HG03432 (cell line): ENCODE measurements around the gene FCAMR.

Experiments
- ATAC-seq: cut with Tn5 transposase; IDR thresholded peaks from one replicate; pipeline ENCODE4 v1.9.1; 2021; ENCODE audit warnings: mild to moderate bottlenecking, moderate library complexity; ENCODE audit not compliant: unreplicated experiment

FCAMR gene

GRCh38 chr1:207000651-207001291 lies 30.5 kb upstream of the FCAMR start:
- no peak for ATAC-seq

- no peak for ATAC-seq
Observed at GRCh38 chr1:206998816-206999215, 28.6 kb upstream of the FCAMR start.

- no peak for ATAC-seq
Observed at GRCh38 chr1:206992790-206993189, 22.5 kb upstream of the FCAMR start.

DNA sequence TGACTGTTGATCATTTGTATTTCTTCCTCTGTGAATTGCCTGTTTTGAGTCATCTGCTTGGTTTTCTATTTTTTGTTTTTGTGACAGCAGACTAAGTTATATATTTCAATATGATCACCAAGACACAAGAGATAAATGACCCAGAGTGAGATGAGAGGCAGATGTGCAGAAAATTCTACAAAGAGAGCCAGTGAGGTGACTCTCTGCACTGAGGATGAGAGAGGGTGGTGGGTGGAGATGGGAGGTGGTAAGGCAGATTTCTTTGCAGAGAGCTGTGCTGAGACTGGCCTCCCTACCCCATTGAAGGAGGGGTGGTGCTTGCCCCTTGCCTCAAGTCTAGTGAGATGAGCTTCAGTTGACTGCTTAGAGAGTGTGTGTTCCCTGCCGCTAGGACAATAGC lies 17.6 kb upstream of the FCAMR start:
- ATAC-seq = no peak

GRCh38 chr1:206986885-206987284 lies 16.6 kb upstream of the FCAMR start:
- no peak for ATAC-seq

- no peak for ATAC-seq
Observed at GRCh38 chr1:206986402-206986801, 16.1 kb upstream of the FCAMR start.

GRCh38 chr1:206985162-206985749 lies 15.0 kb upstream of the FCAMR start:
- ATAC-seq = no peak

DNA sequence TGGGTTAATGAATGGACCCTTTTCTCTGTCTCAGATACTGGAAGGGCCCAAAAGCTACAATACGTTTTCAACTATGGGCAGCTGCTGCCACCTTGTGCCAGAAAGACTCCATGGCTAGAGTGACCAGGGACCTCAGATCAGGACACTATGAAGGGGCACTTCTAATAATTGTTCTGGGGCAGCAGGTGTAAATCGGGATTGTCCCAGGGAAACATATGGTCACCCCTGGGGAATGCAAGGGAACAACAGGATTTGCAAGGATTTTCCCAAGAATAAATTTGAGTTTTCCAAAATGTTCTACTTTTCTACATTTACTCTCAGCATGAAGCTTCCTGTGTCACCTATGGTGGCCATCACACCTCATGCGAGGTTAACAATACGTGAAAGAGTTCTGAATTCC lies 12.0 kb upstream of the FCAMR start:
- peak; percentile 69 for ATAC-seq

- no peak for ATAC-seq
Observed at GRCh38 chr1:206979379-206980043, 9.3 kb upstream of the FCAMR start.

DNA sequence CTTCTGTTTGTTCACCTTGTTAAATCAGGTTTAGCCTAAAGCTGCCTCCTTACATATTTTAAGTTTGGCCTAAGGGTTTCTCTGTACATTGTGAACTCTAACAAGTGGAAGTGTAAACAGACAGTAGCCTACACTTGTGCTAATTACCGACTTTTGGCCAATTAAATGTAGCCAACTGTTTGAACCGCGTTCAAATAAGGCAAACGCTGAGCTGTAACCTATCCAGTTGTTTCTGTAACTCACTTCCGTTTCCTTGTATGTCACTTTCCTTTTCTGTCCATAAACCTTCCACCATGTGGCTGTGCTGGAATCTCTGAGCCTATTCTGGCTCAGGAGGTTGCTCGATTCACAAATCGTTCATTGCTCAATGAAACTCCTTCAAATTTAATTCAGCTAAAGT lies 8.0 kb upstream of the FCAMR start:
- no peak for ATAC-seq

DNA sequence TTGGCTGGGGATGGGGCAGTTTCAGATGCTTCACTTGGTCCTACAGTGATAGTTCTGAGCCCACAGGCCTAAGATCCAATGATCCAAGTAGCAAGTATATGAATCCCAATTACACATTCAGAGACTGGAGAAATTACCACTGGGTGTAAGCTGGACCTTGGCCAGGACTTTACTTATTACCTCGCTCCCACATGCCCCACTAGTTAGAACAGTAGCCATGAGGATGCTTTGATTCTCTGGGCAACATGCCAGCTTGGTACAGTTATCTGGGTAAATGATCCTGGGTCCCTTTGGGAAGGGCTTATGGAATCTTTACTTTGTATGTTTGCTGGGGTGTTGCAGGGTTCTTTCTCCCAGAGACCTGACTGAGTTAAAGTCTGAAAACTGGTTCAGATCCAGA lies 5.0 kb upstream of the FCAMR start:
- ATAC-seq = no peak

GRCh38 chr1:206974140-206974539 lies 3.9 kb upstream of the FCAMR start:
- ATAC-seq = no peak

DNA sequence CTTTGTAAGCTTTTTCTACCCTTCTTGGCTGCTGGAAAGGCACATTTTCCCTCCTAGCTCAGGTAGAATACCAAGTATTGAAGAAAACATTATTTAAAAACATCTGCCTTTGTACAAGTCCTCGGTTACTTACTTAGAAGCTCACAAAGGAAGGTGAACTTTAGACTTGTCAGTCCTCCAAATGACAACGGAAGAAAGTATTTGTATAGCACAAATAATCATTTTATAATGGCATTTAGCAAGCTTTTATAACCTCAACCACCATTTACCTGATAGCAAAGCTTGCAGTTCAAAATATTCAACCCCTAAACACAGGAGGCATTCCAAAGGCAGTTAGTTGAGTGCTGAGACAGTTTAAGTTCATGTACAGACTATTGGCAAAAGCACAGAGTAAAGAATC lies 2.5 kb upstream of the FCAMR start:
- ATAC-seq = no peak

- ATAC-seq = peak; percentile 58
Observed at GRCh38 chr1:206971029-206971655, 882 bp upstream of the FCAMR start.

DNA sequence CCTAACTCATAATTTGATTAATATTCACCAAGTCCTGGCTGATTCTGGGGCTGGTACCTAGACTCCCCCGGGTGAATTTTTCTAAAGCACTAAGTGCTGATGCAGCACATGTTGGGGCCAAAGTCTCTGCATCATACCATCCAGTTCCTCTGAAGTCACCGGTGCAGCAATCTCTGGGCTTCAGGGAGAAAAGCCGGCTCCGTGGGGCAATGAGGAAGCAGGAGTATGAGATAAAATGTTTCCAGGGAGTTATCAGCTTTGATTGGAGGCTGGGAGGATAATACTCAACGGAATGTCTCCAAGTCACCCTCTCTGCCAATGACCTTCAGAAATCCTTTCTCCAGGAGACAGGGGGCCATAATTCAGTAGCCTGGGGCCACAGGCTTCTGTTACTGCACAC lies 1.2 kb downstream of the FCAMR start:
- no peak for ATAC-seq

DNA sequence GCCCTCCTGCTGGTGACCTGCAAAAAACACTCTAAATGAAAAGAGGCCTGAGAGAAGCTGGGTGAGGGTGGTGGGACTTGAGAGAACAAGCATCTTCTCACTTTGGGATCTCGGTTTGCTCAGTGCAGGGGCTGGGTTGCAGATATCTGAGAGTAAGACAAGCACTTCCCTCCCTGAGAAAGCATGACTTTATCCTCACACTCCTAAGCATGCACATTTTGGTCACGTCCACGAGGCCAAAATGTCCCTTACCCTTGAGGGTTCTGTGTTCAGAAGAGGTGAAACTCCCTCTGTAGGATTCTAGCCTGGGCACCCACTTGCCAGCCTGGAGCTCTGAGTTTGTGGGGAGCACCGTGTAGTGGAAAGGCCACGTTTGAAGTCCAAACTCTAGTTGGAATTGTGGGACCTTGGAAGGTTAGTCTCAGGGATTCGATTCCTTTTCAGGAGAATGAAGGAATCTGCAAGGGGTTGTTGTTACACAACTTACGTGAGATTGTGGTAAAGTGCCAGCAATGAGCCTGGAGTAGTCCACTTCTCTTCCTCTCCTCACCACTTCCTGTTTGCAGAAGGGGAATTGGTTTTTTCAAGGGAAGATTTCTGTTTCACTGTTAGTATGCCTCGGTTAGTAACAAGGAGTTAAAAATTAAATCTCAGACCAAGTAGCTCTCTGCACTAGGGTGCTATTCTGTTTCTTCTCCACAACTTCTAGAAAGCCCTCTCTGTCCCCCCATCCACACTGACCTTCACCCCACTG lies 3.0 kb downstream of the FCAMR start:
- peak; percentile 60 for ATAC-seq

DNA sequence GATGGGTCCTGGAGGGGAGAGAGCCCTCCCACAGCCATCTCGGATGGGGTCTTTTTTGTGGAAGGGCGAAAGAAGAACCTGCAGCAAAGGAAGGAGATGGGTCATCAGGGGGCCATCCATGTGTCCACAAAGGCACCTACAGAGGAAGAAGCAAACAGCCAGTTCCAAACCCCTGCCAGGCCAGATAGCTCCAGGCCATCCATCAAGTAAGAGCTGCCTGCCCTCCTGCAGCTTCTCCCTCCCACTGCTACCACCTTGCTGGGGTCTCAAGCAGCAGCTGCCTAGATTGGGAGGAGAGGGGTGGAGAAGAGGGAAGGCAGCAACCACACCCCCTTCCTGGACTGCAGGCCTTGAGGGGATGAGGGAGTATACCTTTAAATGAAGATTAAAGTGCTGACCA lies 4.5 kb downstream of the FCAMR start:
- no peak for ATAC-seq

DNA sequence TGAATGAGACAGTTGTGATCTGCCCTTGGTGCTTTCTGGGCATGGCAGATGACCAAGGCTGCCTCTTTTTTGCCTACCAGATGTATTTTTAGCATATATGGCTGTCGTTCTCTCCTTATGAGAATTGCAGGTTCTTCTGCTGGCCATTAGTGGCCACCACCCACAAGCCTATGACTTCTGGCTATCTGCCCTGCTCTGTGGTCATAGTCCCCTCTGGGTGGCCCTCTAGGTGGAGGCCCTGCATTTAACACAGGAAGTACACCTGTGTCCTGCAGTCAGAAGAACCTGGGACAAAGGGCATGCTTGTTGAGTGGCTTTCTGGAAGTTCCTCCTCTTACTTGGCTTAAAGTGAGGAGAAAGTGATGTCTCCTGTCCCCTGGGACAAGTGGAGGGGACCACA lies 6.5 kb downstream of the FCAMR start:
- ATAC-seq = no peak

DNA sequence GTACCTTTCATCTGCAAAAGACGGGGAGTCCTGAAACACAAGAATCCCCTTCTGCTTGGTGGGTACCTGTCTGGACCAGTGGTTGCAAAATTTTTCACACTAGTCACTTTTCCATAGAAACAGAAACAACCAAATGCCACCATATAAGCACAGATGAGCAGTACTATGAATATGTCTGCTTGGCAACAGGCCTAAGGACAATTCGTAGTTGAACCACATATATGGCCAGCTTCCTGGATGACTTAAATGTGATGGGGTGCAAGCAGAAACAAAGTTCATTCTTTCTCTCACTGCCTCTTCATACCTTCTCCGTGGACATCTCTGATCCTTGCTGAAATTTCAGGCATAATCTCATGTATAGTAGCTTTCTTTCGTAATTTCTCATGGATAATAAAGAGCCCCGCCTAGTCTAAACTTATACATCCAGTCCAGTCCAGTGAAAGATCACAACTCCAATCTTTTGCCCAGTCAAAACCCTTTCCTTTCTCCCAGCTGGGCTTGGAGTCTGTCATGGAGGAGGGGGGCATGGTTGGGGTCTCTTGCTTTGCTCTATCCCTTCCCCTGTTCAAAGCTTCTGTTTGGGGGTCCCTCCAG lies 7.0 kb downstream of the FCAMR start:
- no peak for ATAC-seq

DNA sequence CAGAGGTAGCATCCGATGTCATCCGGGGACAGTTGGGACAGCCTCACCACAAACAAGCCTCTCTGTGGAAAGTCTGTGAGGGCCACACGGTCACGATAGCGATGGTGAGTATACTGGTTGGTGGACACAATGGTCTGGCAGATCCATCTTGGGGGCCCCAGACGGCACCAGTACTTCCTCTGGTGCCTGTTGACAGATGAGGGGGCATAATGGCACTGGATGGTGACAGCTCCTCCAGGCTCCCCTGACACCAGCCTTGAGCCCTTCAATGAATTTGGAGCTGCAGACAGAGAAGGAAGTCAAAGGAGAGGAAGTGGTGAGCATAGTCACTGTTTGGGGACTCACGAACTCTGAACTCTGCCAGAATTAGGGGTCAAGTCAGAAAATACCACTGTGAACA lies 8.0 kb downstream of the FCAMR start:
- ATAC-seq = no peak

DNA sequence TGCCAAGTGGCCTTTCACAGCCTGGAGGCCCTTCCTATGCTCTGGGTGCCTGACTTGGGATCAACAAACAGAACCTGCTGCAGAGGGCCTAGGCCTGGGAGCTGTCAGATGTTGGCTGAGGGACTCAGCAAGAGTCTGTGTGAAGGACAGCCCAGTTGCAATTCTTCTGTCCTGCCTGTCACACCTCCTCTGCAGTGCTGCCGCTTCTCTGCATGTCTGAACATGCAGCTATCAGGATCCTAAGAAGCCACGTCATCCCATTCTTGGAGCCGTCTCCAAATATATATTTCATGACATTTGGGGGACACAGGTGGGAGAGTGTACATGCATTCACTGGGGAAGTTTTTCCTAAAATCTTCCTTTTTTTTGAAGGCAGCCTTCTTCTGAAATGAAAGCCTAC lies 8.6 kb downstream of the FCAMR start:
- no peak for ATAC-seq
